GM18858 (cell line): ENCODE measurements around the gene RFESD.
A peak's percentile ranks its signal among the peaks of the same experiment; 100 is the strongest.
"Not testable (repeated sequence)": the region's sequence is repeated elsewhere in the genome, so short reads cannot be mapped to it uniquely, and the experiment has no call there.

Experiments
- ATAC-seq: cut with Tn5 transposase; IDR thresholded peaks from one replicate; pipeline ENCODE4 v1.9.1; 2021; ENCODE audit not compliant: unreplicated experiment

The RFESD gene

GRCh38 chr5:95627971-95628810 is 18.4 kb upstream of the RFESD start:
- ATAC-seq = no peak

DNA sequence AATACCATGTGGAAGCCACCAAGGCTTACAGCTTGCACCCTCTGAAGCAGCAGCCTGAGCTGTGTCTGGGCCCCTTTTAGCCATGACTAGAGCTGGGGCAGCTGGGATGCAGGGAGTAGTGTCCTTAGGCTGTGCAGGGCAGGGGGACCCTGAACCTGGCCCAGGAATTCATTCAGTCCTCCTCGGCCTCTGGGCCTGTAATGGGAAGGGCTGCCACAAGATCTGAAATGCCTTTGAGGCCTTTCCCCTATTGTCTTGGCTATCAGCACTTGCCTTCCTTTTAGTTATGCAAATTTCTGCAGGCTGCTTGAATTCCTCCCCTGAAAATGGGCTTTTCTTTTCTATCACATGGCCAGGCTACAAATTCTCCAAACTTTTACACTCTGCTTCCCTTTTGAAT is 17.6 kb upstream of the RFESD start:
- no peak for ATAC-seq

GRCh38 chr5:95630394-95630917 is 16.1 kb upstream of the RFESD start:
- ATAC-seq = no peak

DNA sequence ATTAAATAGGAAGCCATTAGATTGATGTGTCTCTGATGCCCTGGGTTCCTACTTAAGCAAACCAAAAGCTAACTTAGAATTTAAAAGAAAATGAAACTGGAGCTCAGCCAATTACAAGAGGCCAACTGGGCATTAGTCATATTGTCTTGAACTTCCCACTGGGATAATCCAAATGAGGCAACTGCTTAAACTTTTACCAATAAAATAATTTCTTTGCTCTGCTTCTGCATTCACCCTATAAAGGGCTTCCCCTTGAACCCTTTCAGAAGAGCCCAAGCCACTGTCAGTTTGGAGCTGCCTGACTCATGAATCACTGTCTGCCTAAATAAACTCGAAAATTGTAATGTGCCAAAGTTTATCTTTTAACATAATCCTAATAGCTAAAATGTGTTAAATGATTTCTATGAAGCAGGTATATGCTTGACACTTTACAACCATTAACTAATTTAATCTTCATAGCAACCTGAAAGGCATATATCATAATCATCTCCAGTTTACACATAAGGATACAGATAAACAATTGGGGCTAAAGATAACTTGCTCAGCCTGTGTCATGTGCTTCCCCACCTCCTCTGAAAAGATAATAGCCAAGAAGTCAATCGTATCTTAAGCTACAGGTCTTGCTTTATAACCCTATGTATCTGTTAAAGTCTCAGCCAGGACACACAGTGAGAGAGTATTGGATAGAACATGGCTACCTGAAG is 15.2 kb upstream of the RFESD start:
- peak; percentile 15 for ATAC-seq

GRCh38 chr5:95631991-95632675 is 14.4 kb upstream of the RFESD start:
- ATAC-seq = peak; percentile 91

DNA sequence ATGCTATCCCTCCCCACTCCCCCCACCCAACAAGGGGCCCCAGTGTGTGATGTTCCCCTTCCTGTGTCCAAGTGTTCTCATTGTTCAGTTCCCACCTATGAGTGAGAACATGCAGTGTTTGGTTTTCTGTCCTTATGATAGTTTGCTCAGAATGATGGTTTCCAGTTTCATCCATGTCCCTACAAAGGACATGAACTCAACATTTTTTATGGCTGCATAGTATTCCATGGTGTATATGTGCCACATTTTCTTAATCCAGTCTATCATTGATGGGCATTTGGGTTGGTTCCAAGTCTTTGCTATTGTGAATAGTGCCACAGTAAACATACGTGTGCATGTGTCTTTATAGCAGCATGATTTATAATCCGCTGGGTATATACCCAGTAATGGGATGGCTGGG is 13.6 kb upstream of the RFESD start:
- ATAC-seq = not testable (repeated sequence)

- no peak for ATAC-seq
These were observed 12.9 kb upstream of the RFESD start for GRCh38 chr5:95633671-95634070.

DNA sequence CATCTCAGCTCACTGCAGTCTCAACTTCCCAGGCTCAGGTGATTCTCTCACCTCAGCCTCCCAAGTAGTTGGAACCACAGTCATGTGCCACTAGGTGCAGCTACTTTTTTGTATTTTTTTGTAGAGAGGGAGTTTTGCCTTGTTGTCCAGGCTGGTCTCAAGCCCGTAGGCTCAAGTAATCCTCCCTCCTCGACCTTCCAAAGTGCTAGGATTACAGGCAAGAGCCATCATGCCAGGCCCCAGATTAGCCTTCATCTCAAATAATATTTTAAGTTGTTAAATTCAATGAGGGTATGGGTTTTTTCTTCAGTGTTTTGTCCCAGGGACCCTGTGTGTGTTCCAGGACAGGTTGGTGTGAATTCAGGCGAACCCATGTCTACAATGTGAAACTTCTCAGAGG is 12.5 kb upstream of the RFESD start:
- no peak for ATAC-seq

GRCh38 chr5:95638632-95639031 is 7.9 kb upstream of the RFESD start:
- no peak for ATAC-seq

DNA sequence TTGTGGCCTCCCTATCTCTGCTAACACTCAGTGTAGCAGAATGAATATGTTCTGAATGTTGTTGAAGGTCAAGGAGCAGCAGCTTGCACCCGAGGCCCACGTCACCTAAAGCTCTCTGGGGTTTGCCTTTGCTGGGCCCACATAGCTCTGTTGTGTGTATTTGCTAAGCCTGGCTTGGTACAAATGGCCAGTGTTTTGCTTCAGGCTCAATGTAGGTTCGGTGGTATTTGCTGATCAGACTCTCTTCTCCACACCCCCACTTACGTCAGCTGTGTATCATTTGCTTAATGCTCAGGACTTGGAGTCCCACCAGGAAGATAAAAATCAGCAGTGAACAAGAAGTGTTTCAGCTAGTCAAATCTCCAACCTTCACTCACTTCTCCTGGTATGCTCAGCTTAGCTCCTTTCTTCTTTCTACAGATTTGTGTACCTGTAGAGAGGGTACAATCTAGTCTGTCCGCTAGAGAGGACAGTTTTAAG is 4.8 kb upstream of the RFESD start:
- no peak for ATAC-seq

GRCh38 chr5:95643152-95643551 is 3.4 kb upstream of the RFESD start:
- ATAC-seq = no peak

DNA sequence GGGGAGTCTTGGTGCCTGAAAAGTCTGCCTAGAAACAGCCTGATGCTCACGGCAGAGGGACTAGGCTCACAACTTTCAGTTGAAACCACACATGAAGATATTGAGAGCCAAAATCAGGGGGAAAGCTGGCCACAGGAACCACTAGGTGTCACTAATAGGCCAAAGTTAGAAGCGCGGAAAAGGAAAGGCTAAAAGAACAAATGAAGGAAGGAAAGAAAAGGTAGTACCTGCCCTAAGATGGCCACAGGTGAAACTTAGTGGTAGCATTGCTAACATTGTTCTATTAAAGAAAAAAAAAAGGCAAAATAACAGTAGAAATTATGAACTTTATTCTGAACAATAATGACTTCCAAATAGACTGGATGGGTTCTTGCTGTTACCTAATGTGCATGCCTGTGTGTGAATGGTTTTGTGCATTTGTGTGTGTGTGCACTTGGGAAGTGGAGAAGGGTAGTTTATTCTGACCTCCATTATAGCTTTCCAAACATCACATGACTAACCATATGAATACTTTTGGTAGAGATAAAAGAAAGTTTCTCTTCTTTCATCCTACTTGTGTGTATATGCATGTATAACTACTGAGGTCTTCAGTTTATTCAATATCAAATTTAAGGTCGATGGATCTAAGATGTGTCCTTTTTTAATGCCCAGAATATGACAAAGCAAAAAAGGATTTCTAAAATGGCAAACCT is 2.1 kb upstream of the RFESD start:
- peak; percentile 38 for ATAC-seq

DNA sequence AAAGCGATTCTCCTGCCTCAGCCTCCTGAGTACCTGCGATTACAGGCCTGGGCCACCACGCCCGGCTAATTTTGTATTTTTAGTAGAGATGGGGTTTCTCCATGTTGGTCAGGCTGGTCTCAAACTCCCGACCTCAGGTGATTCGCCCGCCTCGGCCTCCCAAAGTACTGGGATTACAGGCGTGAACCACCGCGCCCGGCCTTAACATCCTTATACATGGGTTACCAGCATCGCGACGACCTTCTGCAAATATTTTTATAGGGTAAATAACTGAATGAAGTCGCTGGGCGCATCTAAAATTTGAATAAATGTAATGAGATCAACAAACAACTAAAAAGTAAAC is 380 bp upstream of the RFESD start:
- ATAC-seq = not testable (repeated sequence)

DNA sequence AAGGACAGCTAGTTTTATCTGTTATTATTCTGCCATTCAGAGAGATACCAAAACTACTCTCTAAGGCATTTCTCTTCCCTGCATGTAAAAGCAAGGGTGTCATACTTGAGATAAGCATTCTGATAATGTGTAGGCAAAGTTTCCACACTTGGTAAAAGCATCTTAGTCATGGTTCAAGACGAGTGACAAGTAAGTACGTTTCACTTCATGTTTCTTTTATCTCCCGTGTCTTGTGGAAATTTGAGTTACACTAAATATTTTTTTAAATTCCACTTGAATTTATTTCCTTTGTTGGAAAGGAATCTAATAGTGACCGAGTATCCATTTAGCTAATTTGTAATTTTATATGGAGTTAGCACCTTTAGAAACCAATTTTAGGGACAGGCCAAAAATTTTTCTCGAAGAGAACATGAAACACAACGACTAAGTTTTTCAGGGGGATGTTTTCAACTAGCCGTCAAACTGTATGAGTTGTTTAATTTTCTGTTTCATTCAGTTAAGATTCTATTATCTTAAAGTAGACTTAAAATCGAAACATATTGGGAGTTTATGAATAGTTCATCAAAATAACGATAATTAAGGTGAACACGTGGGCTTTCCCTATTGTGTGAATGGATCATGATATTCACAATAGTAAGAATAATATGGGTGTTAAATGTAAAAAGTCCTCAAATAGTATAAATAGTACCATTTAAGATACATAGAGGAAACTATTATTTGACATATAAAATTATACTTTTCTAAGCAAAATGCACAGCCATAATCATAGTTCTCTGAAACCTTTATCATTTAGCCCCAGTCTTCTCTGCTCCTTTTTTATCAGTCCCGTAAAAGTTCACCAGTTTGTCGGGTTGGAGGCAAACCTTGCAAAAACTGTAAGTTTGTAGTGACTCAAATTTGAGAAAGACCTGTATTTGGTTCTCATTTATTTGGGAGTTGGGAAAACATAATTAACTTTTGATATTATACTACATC is 1.6 kb downstream of the RFESD start:
- ATAC-seq = no peak

GRCh38 chr5:95649274-95649673 is 2.7 kb downstream of the RFESD start:
- no peak for ATAC-seq

DNA sequence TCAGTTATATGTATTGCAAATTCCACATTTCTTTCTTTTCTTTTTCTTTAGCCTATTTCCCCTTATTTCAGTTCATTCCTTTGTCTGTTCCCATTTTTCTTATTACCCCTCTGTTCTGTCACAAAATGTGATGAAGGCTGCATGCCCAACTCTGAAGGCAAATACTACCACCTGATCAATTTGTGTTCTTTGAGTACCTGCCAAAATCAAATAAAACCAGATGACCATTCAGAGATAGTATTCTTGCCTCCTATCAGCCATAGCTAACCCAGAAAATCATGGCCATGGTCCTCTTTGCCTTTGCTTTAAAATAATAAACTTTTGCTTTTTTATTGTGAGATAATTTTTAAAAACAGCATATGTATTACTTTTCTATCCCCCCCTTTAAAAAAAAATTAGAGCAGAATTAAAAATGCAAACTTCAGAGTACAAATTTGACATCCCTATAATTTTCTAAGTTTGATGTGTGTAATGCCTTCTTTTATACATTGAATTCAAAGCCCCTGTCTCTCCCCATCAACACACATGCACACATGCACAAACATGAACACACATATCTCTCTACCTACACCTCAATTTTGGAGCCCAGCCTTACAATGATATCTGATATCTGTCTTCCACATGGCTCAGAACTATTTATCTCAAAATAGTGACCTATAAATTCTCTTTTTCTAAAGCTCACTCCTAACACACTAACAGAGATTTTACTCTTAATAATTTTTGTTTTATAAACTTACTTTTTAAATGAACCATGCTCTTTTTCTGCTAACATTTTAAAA is 3.5 kb downstream of the RFESD start:
- ATAC-seq = no peak

GRCh38 chr5:95652849-95653248 is 6.3 kb downstream of the RFESD start:
- ATAC-seq = no peak

DNA sequence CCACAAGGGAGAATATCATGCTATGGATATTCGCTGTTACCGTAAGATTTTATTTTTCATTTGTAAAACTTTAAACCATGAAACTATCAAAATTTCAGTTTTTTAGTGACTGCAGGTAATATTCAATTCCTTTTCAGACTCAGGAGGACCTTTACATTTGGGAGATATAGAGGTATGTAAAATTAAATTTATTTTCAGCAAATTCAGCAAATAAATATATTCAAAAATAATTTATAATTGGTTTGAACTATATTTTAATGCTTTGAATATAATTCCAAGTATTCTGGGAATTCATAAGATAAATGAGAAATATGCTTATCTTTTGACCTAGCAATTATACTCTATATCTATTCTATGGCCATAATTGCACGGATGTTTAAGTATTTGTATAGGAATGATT is 7.6 kb downstream of the RFESD start:
- ATAC-seq = no peak

- no peak for ATAC-seq
These were observed 9.0 kb downstream of the RFESD start for GRCh38 chr5:95655575-95655974.
